GM21367 (cell line): Measurements from ENCODE around the gene TTC27.
"Not testable (repeated sequence)": the region's sequence is repeated elsewhere in the genome, so short reads cannot be mapped to it uniquely, and the experiment has no call there.

Experiments
- ATAC-seq: cut with Tn5 transposase; IDR thresholded peaks from one replicate; pipeline ENCODE4 v1.9.1; 2021; ENCODE audit not compliant: unreplicated experiment

Gene TTC27

DNA sequence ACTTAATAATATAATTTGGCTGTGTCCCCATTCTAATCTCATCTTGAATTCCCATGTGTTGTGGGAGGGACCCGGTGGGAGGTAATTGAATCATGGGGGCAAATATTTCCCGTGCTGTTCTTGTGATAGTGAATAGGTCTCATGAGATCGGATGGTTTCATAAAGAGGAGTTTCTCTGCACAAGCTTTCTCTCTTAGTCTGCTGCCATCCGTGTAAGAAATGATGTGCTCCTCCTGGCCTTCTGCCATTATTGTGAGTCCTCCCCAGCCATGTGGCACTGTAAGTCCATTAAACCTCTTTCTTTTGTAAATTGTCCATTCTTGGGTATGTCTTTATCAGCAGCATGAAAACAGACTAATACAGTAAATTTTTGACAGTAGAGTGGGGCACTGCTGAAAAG lies 216.4 kb downstream of the TTC27 start:
- no peak for ATAC-seq

DNA sequence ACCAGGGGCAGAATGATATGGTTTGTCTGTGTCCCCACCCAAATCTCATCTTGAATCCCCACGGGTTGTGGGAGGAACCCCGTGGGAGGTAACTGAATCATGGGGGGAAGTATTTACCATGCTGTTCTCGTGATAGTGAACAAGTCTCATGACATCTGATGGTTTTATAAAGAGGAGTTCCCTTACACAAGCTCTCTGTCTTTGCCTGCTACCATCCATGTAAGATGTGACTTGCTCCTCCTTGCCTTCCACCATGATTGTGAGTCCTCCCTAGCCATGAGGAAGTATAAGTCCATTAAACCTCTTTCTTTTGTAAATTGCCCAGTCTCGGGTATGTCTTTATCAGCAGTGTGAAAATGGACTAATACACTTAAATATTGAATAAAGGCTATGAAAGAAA lies 218.4 kb downstream of the TTC27 start:
- not testable (repeated sequence) for ATAC-seq

DNA sequence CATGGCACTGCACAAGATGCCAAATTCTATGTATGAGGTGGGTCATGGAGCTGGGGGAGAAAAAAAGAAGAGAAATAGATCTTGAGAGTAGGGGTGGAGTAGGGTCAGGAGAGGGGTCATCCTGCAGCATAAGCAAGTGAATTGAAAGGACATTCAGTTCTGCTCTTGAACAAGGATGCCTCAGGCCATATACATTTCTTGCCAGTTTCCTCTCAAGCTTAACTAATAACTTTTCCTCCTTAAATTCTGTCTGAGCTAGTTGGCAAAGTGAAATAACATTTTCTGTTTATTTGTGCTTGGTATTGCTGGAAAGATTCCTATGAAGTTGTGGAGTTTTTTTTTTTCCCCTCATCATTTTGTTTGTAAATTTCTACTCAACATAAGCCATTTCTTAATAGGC lies 219.9 kb downstream of the TTC27 start:
- ATAC-seq, result no peak

DNA sequence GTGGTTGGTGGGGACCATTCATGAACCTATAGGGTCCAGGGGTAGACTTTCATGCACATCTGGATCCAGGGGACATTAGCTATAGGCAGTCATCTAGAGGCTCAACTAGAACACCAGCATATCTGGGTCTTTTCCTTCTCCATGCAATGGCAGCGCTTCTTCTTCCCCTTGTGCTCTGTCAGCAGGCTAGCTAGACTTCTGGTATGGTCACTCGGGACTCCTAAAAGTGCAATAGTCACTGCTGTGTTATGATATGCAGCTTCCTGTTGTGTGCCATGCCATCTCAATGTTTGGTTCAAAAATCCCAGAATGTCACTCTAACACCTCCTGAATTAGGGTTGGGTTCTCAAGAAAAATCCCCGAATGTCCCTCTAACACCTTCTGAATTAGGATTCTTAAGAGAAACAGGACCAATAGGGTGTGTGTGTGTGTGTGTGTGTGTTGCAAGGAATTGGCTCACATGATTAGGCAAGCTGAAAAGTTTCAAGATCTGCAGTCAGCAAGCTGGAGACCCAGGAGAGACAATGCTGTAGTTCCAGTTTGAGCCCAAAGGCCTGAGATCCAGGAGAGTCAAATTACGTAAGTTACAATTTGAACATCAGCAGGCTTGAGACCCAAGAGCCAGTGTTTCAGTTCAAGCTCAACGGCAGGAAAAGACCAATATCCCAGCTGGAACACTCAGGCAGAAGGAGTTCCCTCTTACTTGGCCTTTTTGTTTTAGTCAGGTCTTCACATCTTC lies 221.8 kb downstream of the TTC27 start:
- ATAC-seq, result no peak

DNA sequence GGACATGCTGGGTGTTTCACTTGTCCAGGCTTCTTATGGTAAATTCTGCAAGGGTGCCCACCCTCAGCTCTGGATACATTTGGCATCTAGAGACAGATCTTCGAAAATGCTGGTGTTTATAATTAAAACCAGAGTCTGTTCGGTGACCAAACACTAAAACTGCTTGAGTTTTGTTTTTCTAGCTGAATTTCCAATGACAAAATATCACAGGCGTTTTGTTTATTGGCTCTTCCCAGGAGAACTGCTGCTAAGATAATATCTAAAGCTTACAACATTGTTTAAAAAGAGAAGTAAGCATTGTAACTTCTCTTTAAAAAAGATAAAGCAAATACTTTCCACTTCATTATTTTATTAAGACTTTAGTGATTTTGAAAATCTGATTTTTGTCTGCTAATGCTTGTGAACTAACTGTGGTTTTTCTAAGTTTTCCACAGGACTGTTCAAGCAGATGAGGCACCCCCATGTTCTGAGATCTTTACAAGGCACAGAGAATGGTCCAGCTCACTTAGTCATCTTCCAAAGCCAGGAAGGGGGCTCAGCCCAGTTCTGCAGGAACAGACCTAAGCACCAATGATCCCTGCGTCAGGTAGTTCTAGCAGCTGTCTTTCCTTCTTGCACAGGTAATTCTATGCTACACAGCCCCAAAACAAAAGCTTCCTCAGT lies 224.1 kb downstream of the TTC27 start:
- ATAC-seq, result no peak

DNA sequence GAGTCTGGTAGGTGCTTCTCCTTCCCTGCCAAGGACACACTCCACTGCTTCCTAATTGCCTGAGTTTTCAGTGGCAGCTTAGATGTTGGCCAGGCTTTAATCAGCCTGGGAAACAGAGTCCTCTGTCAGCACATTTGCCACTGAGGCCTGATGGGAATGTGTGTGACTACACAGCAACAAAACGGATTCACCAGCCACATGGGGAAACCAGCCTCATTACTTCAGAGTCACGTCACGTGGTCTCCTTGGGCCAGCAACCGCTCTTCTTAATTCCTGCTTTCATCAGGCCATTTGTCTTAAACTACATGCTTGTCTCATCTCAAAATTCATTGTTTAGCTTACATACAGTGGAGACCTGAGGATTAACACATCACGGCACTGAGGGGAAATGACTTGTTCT lies 225.0 kb downstream of the TTC27 start:
- no peak for ATAC-seq

DNA sequence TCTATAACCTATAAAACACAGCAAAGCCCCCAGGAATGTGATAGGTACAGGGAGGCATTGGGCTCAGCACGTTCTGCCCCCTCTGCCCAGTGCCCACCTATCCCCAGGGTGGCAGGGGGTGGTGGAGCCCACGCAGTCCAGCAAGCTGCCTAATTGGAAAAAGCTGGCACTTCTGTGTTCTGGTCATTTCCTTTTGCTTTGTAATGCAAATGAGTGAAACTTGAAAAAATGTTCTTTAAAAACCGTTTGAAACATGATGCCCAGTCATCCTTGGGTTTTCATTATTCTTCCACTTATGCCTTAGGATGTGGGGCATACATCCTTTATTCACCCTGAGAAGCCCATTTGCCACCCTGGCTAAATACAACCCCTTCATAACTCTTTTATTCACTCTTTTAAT lies 229.0 kb downstream of the TTC27 start:
- no peak for ATAC-seq

DNA sequence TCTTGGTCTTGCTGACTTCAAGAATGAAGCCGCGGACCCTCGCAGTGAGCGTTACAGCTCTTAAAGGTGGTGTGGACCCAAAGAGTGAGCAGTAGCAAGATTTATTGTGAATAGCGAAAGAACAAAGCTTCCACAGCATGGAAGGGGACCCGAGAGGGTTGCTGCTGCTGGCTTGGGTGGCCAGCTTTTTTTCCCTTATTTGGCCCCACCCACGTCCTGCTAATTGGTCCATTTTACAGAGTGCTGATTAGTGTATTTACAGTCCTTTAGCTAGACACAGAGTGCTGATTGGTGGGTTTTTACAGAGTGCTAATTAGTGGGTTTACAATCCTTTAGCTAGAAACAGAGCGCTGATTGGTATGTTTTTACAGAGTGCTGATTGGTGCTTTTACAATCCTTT lies 230.9 kb downstream of the TTC27 start:
- ATAC-seq, result no peak

DNA sequence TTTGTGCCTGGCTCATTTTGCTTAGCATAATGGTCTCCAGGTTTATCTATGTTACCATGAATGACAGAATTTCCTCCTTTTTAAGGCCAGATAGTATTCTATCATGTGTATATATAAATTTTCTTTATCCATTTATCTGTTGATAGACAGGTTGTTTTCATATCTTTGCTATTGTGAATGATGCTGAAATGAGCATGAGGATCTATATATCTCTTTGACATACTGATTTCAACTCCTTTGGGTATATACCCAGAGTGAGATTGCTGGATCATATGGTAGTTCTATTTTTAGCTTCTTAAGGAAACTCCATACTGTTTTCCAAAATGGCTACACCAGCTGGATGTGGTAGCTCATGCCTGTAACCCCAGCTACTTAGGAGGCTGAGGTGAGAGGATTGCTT lies 232.5 kb downstream of the TTC27 start:
- no peak for ATAC-seq

DNA sequence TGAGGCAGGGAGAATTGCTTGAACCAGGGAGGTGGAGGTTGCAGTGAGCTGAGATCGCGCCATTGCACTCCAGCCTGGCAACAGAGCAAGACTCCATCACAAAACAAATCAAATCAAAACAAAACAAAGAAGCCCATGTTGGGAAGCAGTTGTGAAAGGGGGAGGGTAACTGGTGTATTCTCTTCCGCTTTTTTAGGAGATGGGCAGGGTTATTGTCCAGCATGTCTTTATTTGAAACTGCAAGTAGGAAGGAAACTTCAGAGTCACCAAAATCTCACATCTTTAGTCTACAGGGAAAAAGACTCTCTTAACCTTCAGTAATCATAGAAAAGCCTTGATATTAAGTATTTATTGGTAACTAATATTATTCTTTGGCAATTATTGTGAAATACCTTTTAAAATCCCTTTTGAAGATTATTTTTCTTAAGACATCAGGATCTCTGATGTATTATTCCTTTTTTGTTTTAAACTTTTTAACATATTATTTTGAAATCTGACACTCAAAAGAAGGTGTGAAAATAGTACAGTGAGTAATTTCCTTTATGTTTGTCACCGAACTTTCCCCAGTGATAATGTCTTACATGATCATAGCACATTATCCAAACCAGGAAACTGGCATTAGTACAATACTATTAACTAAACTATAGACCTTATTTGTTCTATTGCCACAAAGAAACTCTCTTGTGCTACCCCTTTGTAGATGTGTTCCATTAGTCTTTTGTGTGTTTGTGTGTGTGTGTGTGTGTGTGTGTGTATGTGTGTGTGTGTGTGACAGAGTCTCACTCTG lies 234.6 kb downstream of the TTC27 start:
- no peak for ATAC-seq

DNA sequence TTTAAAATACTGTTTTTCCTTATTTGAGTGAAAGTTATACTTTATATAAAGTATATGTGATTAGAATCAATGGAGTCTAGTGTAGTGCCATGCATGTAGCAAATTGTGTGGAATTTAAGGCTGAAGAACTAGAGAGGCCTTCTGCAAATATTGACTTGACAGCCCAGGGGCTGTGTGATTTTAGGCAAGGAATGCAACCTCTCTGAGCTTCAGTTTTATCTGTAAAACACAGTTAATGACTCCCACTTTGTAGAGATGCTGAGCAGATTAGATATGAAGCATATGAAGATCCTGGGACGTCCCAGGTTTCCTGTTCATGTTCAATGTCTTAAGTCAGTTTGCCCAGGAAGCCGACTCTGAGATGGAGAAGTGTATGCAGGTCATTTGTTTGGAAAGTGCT lies 235.5 kb downstream of the TTC27 start:
- no peak for ATAC-seq

DNA sequence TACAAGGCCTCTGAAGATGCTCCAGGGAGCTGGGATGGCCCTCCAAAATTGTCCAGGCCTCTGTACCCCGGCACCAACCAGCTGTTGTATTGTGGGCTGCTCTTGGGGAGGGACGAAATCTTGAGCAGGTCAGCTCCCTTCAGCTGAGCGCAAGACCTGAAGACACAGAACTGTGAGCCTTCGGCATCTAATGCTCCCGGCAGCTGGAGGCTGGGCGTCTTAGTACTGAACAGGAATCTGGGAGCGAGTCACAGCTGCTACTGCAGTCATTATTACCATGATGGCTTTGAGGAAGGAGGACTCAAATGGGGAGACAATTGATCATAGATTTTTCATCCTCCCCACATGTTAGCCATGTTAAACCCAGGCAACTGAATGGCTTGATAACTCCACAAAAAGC lies 236.0 kb downstream of the TTC27 start:
- no peak for ATAC-seq

DNA sequence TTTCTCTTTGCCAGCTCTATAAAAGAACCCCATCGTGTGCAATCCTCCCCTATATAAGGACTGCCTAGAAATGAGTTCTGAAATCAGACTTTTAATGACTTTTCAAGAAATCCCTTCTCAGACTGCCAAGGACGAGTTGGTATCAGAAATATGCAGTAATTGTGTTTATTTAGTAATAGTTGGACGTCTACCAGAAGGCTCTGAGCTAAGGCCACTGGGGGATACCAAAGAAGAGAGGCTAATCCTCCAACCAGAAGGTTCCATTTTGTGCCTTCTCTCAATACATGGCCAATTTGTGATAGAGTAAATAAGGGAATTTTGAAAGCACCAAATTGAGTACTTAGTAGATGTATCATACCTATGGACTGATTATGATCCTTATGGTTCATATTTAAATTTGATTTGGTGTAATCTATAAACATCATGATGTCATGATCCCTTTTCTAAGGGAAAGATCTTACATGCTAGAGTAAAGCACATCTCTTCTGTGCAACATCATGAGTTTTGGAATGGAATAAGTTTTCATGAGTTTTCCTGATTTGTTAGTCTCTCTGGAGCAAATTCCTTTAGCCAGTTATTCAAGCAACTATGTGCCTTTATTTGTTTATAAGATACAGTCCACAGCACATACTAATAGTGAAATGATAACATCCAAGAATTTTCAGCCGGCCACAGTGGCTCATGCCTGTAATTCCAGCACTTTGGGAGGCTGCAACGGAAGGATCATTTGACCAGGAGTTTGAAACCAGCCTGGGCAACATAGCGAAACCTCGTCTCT lies 236.7 kb downstream of the TTC27 start:
- ATAC-seq, result no peak

DNA sequence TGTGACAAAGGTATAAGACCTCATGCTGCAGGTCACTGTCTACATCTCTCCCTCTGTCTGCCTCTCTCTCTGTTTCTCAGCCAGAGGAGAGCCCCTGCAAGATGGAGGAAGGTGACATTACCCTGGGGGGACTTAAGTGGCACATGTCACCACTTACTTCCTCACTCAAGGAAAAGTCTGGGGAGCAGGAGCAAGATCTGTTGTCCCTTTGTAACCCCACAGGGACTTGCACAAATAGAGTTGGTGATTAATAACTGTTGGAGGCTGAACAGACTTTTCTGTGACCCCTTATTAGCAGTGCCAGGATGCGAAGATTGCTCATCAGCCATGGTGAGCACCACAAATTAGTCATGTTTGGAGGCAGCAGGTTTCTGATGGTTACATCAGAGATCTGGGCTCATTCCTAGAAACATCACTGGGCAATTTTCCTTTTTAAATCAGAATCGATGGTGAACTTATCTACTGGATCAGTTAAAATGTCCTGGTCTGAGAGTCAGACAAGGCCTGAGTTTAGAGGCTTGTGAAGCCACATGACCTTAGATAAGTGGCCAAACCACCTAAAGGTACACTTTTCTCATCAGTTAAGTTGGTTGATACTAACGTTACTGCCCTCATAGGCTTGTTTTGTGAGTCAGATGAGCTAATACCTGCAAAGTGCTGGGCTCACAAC lies 237.7 kb downstream of the TTC27 start:
- ATAC-seq, result no peak

DNA sequence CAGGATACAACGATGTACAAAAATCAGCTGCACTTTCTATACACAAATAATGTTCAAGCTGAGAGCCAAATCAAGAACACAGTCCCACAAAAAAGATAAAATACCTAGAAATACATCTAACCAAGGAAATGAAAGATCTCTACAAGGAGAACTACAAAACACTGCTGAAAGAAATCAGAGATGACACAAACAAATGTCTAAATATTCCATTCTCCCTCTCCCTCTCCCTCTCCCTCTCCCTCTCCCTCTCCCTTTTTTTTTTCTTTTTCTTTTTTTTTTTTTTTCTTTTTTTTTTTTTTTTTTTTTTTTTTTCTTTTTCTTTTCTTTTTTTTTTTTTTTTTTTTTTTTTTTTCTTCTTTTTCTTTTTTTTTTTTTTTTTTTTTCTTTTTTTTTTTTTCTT lies 238.6 kb downstream of the TTC27 start:
- not testable (repeated sequence) for ATAC-seq
